HG03025 (cell line): ENCODE measurements around the gene RAB27A.
A peak's percentile ranks its signal among the peaks of the same experiment; 100 is the strongest.

Experiments
- ATAC-seq: cut with Tn5 transposase; IDR thresholded peaks from one replicate; pipeline ENCODE4 v1.9.1; 2021; ENCODE audit warnings: mild to moderate bottlenecking, moderate library complexity; ENCODE audit not compliant: unreplicated experiment, low FRiP score

Gene RAB27A

DNA sequence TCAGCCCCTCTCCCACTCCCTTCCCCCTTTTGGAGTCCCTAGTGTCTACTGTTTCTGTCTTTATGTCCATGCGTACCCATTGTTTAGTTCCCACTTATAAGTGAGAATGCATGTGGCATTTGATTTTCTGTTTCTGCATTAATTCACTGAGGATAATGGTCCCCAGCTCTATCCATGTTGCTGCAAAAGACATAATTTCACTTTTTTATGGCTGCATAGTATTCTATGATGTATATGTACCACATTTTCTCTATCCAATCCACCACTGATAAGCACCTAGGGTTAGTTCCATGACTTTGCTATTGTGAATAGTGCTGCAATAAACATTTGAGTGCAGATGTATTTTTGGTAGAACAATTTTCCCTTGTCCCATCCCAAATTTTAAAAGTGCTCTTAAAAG lies 58.7 kb downstream of the RAB27A start:
- ATAC-seq = no peak

DNA sequence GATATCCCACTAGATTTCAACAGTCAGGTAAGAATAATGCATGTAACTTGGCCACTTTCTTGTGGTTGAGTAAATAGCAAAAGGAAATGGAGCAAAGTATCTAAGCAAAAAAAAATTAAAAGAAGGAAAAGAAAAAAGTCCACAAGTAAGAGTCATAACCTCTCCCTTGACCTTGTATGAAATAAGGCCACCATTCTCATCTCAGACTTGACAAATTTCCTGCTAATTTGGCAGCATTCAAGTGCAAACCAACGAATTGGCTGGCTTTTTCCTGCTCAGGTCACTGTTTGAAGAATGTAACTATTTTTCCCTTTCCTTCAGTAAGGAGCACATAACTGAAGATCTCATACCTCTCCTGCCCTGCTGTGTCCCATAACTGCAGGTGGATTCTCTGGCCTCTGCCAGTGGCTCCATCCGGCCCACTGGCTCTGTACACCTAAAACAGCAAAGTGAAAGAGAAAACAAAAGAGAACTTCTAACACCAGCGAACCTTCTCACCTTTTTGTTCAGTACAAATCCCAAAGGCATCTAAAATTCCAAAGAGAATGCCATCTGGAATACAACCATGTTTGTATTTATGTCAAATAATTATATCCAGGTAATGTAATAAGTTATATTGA lies 59.5 kb downstream of the RAB27A start:
- no peak for ATAC-seq

DNA sequence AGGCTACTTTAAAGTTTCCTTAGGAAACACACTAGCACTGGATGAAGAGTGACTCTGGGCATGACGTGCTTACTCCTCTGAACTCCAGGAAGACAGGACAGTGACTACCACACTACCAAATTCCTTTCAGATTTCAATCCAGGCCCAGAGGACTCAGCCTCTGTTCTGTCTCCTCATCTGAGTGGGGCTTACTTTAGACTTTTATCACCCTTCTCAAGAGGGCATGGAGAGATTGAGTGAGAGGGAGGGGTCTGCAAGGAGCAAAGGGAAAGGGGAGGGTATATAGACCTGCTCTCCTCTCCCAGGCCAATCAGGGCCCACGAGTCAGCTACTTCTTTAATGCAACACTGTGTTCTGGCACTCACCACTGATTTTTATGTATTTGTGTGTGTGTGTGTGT lies 63.5 kb downstream of the RAB27A start:
- ATAC-seq = no peak

DNA sequence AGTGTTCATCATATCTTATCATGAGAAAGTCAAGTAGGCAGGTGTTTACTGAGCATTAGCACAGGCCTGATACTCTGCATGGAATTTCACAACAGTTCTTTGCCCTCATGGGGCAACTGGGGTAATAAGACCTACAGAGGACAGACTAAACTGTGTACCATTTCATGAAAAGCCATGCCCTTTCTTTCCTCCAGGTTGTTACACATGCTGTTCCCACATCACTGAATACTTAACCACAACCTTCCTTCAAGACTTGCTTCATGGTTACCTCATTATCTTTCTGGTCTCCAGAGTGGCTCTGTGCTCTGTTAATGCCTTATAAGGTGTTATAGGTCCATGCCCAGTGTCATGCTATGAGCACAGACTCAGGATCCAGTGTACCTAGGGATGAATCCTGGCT lies 64.7 kb downstream of the RAB27A start:
- no peak for ATAC-seq

DNA sequence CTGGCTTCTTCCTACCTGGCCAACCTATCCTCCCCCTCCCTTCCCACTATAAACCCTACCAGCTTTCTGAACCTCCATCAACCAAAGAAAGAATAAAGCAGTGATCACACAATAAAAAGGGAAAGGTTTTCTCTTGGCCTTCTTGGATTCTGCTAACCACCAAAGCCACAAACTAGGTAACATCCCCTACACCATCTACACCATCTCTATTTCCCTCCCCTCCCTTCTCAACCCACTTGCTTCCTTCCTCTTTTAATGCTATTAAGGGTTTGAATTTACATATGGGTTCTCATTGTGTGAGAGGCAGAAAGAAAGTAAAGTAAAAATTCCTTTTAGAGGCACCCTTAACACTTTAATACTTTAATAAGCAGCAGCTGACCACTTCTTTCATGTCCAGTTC lies 67.0 kb downstream of the RAB27A start:
- peak; percentile 76 for ATAC-seq

DNA sequence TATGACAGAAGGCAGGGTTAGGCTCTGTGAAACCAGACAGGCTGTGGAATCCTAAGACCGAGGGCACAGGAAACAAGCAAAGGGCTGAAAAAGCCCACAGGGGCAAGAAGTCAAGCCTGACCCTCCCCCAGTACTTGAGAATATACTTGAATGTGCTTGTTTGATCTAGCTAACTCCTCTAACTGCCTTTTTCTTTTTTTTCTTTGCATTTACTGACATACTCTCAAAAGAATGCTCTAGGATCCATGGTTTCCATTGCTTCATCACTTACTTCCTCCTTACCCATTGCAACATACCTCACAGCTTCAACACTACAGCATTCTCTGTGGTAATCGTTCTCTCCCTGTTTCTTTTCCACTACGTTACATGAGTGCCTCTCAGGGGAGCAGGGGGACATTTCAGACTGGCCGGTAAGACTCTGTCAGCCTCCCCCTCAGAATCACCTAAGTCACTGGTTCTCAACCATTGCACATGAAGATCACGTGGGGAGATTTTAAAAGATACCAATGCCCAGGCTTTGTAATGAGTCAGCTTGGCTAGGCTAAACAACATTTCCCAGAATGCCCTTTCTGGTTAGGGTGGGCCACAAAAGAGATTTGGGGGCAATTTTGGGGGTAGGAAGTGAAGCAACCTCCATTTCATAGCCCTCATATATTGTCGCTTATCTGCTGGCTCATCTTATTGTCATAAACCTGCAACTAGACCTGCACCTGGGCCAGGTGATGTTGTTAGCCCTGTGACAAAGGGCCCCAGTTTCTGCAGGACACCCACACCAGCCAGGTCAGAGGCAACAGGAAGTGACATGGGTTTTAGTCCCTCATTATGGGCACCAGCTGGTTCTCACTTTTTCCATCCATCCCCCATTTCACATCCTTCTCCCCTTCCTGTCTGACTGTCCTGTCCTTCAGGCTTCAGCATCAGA lies 68.3 kb downstream of the RAB27A start:
- ATAC-seq = peak; percentile 35

DNA sequence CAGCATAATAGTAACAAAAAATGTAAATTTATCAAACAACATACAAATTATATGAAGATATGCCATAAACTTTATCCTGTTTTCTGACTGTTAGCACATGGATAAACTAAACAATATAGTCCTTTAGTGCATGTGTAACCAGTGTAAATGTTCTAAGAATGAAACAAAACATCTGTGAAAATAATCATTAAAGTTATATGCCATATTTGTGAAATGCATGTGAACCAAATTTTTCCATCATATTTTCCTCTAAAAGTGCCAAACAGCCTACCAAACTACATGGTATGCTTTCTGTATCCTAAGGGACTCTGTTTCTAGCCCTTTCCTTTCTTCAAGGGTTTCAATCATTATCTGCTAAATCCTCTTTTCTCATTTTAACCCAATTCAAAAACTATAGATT lies 69.0 kb downstream of the RAB27A start:
- no peak for ATAC-seq

DNA sequence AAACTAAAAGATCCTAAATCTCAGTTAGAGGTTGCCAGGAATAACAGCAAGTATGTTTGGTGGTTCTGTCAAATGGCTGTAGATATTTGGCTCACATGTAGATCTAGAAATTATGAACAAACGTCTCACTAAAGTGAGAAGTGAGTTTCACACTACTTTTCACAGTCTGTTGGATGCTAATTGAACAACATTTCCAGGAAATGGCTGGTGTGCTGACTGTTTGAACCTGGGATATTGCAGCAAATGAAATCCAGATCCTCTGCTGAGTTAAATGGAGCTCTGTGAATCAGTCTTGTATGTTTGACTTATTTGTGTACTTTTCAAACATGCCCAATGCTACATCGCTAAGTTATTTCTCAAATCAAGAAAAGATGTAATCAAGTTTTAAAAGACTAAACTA lies 71.6 kb downstream of the RAB27A start:
- ATAC-seq = no peak

DNA sequence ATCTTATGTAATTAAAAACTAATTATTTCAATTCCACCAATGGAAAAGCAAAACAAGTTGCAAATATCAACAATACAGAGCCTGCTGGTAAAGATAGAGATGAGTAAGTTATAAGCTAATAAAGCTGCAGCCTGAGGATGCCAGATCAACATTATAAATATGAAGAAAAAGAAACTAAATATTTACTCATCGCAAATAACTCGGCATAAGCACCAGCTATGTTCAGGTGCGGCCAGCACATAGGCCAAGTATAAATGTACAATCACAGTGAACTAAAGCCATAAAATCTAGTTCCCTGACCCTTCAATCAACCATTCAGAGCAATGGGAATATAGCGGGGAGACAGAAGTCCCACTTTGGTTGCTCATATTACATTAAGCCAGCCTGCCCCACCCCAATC lies 85.1 kb downstream of the RAB27A start:
- ATAC-seq = no peak

DNA sequence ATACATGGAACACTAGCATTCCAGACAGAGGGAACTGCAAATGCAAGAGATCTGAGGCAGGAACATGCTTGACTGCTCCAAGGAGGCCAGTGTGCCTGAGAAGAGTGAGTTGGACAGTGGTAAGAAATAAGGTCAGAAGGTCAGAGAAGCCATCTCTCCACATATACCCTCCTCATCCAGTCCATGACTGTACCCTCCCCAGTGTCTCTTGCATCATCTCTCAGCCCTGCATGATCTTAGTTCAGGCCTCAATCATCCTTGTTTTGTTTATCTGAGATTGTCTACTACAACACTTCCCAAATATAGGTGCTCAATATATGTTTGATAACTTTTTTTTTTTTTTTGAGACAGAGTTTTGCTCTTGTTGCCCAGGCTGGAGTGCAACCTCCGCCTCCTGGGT lies 87.4 kb downstream of the RAB27A start:
- ATAC-seq = no peak

DNA sequence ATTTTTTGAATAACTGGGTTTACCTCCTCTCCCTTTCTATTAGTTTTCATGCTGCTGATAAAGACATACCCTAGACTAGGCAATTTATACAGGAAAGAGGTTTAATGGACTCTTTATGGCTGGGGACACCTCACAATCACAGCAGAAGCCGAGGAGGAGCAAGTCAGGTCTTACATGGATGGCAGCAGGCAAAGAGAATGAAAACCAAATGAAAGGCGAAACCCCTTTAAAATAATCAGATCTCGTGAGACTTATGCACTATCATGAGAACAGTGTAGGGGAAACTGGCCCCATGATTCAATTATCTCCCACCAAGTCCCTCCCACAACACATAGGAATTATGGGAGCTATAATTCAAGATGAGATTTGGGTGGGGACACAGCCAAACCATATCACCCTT lies 90.9 kb downstream of the RAB27A start:
- ATAC-seq = no peak

DNA sequence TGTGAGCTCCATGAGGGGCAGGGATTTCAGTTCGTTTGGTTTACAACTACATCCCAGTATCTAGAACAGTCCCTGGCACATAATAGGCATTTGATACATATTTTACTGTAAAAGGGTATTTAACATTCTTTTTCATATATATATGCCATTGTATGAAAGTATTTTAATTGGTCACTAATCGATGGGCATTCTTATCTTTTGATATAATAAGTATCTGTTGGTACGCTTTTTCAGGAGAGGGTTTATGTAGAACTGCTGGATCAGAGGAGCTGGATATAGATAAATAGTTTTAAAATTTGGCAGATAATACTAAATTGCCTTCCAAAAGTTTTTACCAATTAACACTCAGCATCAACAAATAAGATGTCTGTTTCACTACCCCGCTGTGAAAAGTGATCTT lies 91.9 kb downstream of the RAB27A start:
- ATAC-seq = no peak

DNA sequence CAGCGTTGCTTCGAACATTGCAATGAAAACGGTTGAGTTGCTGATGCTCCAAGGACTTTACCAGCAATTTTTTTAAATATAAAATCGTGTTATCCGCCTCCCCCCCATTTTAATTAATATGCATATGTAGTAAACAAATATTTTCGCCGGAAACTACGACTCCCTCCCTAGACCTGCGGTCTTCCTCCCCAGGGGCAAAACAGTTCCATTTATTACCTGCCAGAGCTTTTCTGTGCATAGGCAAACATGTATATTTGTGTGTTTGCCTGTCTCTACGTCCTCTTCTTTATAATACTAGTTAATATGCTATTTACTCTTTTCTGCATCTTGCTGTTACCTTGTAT lies 92.3 kb downstream of the RAB27A start:
- peak; percentile 11 for ATAC-seq

DNA sequence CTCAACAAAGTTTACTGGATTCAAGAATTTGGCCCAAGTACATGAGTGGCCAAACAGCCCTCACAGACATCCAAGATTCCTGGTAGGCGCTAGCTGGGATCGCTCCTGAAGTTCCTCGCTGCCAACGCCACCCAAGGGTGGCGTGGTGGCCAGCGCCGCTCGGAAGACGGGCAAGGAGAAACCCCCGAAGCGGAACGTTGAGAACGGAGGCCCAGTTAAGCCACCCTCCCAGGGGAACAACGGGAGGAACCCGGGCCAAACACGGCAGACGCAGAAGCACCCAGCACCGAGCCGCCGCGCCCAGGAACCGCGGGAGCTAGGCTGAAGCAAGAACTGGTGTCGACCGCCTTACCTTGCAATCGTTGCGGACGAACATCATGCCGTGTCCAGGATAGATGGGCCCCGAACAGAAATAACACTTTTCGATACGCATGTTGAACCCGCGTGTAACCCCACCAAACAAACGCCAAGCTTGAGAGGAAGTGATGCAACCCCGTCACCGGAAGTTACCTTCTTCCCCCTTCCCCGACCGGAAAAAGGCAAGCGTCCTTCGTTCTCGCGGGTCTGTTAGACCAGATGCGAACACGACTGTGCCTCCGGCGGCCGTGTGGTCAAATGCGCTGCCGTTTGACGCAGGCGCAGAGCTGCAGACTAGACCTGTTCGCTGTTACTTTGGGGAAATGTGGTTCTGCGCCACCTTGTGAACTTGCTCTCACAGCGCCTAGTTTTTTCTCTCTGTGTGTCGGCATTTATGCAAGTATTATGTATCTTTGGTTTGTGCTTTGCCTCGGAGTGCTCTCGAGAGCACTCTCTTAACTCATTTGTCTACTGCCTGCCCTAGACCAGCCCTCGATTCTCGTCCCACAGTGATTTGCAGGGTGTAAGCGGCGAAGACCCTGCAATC lies 92.9 kb downstream of the RAB27A start, which contains the start of gene RSL24D1:
TSS of gene RSL24D1 (minus strand) at position 484 of the 904 bp plus-strand sequence. CDS start at position 433, 51 bp downstream.
- ATAC-seq = peak; percentile 95

DNA sequence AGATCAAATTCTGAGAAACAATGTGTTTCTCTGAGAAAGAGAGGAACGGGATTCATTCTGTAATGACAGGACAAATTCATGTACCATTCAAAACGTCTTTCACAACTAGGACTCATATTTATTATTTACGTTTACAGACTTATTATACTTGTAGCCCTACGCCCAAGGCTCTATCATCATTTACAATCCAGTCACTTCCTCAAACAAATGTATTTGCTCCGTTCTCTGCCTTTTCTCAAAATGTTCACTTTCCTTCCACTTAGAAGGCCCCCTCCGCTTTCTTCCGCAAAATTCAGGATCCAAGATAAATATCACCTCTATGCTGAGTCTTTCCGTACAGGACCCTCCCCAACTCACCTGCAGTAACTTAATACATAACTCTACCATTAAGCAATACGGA lies 93.6 kb downstream of the RAB27A start:
- ATAC-seq = no peak

DNA sequence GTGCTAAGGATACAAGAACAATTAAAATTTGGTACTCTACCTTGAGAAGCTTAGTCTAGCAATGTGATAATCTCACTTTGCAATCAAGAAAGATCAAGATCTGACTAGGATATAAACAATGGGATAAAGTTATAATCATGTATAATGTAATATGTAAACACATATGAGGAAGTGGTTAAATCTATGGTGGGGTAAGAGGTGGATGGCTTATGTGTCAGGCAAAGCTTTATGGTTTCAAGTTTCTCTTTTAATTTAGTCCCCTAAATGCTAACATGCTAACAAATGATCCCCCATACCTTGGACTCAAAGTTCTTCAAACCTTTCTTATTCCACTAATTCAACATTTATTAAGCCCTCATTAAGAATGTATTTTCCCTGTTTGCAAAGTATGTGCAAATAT lies 95.4 kb downstream of the RAB27A start:
- ATAC-seq = no peak

DNA sequence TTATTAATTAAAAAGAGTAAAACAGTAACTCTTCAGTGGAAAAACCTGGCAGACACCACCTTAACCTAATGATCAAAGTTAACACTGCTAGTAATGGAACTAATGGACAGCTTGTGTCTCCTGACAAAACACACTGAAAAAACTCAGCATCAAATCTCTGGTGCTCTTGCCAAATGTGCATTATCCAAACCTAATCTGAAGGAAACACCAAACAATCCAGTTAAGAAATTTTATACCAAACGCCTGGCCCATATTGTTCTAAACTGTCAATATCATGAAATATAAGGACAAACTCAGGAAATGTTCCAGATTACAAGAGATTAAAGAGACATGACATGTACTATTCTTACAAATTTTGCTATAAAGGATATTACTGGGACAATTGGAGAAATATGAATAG lies 103.3 kb downstream of the RAB27A start:
- no peak for ATAC-seq

DNA sequence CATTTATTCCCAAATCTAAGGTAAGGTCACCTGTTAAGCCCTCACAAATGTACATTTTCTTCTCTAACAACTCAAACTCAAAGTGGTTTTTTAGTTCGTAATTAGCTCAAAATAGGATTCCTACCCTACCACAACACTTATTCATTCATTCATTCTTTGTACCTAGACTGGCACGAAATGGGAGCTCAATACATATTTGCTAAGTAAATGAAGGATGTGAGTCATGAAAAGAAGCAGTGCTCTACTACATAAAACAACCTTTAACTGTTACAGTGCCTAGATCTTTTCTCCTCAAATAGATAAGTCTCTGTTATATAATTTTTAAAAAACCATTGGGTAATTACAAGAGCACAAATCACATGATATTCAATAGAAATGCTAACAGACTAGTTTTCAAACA lies 105.9 kb downstream of the RAB27A start:
- ATAC-seq = no peak

DNA sequence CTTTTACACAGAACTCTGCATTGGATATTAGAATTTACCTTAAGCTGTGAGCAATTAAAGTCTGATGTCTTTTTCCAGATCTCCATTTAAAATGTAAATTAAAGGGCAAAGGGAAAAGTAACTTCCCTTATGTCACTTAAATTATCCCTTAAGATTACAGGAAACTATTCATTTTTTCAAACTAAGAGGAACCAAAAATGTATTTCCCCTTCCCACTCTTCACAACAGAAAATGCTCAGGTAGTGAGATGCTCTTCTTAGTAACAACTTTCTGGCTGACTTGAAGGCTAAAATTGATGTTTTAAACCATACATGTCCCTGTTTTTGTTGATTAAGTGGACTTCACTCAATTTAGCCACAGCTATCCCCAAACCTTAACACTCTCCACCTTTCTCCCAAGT lies 110.5 kb downstream of the RAB27A start:
- ATAC-seq = no peak

DNA sequence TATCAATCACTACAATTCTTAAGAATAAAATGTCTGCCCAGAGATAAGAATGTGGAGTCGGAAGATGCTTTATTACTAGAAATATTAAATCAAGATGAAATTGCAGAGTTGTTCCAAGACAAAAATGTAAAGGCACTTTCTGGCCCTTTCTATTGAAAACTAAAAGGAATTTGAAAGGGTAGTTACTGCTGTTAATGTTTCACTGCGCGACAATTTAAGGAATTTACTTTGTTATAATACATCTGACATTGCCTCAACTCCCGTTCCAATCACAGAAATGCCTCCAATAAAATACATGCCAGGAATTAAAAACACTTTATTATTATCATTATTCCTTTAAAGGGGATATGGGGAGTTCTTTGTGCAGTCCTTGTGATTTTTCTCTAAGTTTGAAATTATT lies 119.3 kb downstream of the RAB27A start:
- no peak for ATAC-seq

DNA sequence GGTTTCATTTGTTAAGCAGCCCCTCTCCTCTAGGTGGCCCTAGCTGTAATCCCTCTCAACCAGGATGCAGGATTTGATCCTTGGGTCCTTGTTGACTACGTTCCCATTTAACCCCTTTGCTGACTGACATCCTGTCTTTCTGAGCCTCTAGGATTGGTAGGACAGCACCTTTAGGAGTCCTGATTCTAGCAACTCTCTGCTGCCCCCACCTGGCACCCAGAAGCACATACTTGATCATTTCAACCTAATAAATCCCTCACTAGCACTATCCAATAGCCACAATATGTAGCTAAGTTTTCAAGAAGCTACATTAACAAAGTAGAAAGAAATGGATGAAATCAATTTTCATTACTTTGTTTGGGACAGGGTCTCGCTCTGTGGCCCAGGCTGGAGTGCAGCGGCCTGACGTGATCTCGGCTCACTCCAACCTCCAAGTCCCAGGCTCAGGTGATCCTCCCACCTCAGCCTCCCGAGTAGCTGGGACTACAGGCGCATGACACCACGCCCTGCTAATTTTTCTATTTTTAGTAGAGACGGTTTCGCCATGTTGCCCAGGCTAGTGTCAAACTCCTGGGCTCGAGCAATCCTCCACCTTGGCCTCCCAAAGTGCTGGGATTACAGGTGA lies 121.2 kb downstream of the RAB27A start:
- peak; percentile 75 for ATAC-seq
